GM21576 (cell line): ENCODE results near the gene HOXA11.

Source experiments
- ATAC-seq: cut with Tn5 transposase; IDR thresholded peaks from one replicate; pipeline ENCODE4 v1.9.1; 2021; ENCODE audit warnings: mild to moderate bottlenecking, moderate library complexity; ENCODE audit not compliant: unreplicated experiment

Gene HOXA11

GRCh38 chr7:27171325-27171636 lies 13.8 kb downstream of the HOXA11 start:
- no peak for ATAC-seq

- no peak for ATAC-seq
These were observed 14.4 kb downstream of the HOXA11 start for GRCh38 chr7:27170426-27171324.

- ATAC-seq = no peak
These were observed 15.2 kb downstream of the HOXA11 start for GRCh38 chr7:27169658-27170425.

GRCh38 chr7:27168265-27168947 lies 16.6 kb downstream of the HOXA11 start:
- ATAC-seq = no peak

DNA sequence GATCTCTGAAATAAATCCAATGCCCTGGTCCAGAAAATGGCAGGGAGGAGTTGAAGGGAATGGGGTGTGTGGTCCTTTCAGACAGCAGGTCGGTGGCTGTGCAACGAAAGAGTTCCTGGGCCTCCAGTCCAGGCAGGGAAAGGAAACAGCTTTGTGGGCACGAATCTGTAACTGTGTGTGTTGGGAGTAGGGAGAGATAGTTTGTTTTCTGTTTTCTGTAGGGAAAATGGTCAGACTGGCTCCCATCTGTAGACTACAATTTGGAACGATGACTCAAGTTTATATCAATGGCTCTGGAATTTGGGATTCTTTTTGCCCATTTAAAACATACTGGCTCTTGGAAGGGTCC lies 17.1 kb downstream of the HOXA11 start:
- no peak for ATAC-seq

GRCh38 chr7:27166531-27167505 lies 18.2 kb downstream of the HOXA11 start:
- ATAC-seq = no peak

GRCh38 chr7:27165996-27166530 lies 19.0 kb downstream of the HOXA11 start:
- ATAC-seq = no peak

- no peak for ATAC-seq
These were observed 19.7 kb downstream of the HOXA11 start, which contains the start of gene HOXA9 for GRCh38 chr7:27165089-27165995. TSS of gene HOXA9 (minus strand) at chr7:27165537. CDS start at chr7:27165457, 80 bp downstream.

DNA sequence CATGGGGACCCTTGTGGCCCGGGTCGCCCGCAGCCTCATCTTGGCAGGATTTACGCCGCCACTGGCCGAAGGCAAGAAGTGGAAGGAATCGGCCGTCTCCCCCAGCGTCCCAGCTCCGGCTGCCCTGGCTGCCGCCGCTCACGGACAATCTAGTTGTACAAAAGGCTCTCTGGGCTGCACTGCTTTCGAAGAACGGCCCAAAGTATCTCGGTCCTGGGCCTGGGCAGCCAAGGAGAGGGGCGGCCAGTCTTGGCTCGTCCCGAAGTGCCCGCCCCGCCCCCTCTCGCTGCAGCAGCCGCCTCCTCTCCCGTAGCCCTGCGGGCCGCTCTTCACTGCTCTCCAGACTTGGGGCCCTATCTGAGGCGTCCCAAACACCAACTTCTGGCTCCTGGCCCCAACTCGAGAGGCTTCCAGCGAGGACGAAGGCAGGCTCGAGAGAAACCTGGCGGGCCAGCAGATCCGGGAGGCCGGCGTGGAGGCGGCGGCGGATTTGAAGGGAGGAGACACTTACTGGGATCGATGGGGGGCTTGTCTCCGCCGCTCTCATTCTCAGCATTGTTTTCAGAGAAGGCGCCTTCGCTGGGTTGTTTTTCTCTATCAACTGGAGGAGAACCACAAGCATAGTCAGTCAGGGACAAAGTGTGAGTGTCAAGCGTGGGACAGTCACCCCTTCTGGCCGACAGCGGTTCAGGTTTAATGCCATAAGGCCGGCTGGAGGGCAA lies 20.5 kb downstream of the HOXA11 start:
- no peak for ATAC-seq

GRCh38 chr7:27164045-27164366 lies 21.0 kb downstream of the HOXA11 start:
- ATAC-seq = no peak

DNA sequence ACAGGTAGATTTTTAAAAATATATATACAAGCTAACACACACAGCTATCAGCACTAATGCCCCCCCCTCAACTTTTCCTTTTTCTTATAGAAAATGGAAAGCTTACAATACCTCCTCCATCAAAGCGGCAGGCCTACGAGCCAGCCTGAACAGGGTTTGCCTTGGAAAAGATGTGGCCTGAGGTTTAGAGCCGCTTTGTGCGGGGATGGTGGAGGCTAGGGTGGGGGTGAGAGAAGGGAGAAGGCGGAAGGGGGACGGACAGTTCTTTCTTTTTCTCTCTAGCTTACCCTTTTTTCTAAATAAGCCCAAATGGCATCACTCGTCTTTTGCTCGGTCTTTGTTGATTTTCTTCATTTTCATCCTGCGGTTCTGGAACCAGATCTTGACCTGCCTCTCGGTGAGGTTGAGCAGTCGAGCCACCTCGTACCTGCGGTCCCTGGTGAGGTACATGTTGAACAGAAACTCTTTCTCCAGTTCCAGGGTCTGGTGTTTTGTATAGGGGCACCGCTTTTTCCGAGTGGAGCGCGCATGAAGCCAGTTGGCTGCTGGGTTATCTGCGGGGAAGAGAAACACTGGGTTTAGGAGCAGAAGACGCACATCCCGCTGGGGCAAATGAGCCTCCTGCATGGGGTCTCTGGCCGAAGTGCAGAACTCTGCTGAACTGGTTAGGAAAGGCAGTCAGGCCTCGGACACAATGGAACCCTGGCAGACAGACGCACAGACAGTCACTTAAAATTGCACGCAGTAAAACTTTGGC lies 21.6 kb downstream of the HOXA11 start:
- no peak for ATAC-seq

GRCh38 chr7:27162561-27163287 lies 22.3 kb downstream of the HOXA11 start:
- no peak for ATAC-seq

- ATAC-seq = no peak
These were observed 23.1 kb downstream of the HOXA11 start for GRCh38 chr7:27161721-27162560.

DNA sequence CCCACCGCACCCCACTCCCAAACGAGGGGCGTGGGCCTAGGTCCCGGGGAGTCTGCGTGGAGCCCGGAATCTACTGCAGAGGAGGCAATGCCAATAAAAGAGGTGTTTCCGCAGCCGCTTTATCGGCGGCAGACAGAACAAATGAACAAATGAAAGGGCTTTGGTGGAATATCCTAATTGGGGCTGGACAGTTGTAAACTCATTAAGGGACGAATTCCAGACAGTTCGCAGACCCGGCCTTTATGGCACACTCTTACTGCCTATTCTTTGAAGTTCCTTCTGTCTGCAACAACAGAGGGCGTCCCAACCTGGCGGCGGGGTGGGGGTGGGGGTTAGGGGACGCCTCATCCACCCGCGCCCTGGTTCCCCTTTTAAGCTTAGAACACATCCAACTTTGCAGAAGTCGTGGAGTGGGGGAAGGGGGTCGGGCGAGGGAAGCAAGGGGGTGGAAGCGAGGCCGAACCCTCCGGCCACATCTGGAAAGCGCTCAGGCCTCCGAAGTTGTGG lies 23.8 kb downstream of the HOXA11 start:
- ATAC-seq = no peak

DNA sequence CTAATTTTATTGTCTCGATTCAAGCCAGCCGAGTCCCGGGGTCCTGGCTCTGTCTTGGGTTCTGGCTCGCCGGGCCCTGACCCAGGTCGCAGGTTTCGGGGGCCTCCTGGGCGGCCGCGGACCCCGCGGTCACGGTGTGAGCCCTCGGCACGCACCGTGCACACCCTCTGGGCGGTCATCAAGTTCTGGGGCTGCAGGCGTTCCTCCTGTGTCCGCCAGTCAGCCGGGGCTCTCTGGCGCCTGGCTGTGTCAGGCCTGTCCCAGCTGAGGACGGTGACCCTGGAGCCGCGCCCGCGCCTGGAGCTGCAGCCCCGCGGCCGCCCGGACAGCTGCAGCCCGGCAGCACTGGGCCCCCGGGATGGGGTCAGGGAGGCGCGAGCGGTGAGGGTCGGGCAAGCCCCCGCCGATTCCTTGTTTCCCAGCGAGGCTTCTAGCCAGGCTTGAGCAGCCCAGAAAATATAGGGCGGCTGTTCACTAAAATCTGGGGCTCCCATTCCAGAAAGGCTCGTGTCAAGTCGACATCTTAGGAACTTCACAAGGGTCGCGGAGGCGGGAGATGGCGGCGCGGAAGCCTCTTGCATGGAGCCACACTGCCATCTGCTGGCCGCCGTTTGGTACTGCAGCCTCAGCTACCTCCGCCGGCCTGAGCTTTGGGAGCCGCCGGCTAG lies 24.4 kb downstream of the HOXA11 start:
- ATAC-seq = no peak

GRCh38 chr7:27160145-27160545 lies 24.9 kb downstream of the HOXA11 start:
- no peak for ATAC-seq
